Lower lobe of right lung (tissue), 2 donors: Measurements from ENCODE around the gene STPG3. TPM values are rescaled to one million over a fixed set of nuclear protein-coding genes. Genes with fewer than 3 reads are reported as not detected.

Experiments used
- ATAC-seq, 2 donors: fragments of 200-7000 bp; cut with Tn5 transposase; one replicate each; pipeline ENCODE4 v1.9.1; 2020 to 2022; ENCODE audit warnings: mild to moderate bottlenecking in 2 of 2, moderate library complexity in 2 of 2
- DNase-seq: peaks from one replicate; pipeline ENCODE4 v3.0.0-alpha.2; 2020
- H3K27ac ChIP-seq: fragments of 200-600 bp; one replicate; pipeline ENCODE4 v1.8.0; 2022
- H3K27me3 ChIP-seq: fragments of 200-600 bp; one replicate; pipeline ENCODE4 v1.8.0; 2022; ENCODE audit warnings: low read depth
- H3K36me3 ChIP-seq: fragments of 200-600 bp; one replicate; pipeline ENCODE4 v1.8.0; 2022; ENCODE audit warnings: mild to moderate bottlenecking
- H3K4me1 ChIP-seq: fragments of 200-600 bp; one replicate; pipeline ENCODE4 v1.8.0; 2022
- H3K4me3 ChIP-seq: fragments of 200-600 bp; one replicate; pipeline ENCODE4 v1.8.0; 2022; ENCODE audit warnings: mild to moderate bottlenecking
- H3K9me3 ChIP-seq: fragments of 200-600 bp; one replicate; pipeline ENCODE4 v1.8.0; 2022
- intact Hi-C: fragments of 100-400 bp; cut with DNase I; formaldehyde crosslinking; loops from one replicate; pipeline ENCODE4 v1.11.0; 2022
- total RNA-seq: library from RNA; stranded (reverse); fragmentation: NEBNext Ultra II Directional; extraction: Animal tissue kit (Norgen Biotek cat#: 25700); gene quantifications from one replicate; pipeline ENCODE4 v1.2.1, GENCODE V29; 2021
- TF ChIP-seq, protein P1 (sequence below): fragments of 200-600 bp; IDR thresholded peaks from one replicate; pipeline ENCODE4 v1.8.0; 2022; ENCODE audit warnings: antibody characterized with exemption, mild to moderate bottlenecking
- donor health status: DM: no; HTN: yes; CAD: no; lungs with severe emphysema.

Gene STPG3
- total RNA-seq, 1 donor from 2014 or later, result 0.38 TPM

- peak overlapping the region; percentile 51 for H3K4me3 ChIP-seq
- H3K27me3 ChIP-seq, result peaks cover 52% of the 10 kb centered on the region
- H3K27ac ChIP-seq, result peak overlapping the region; percentile 81
- ATAC-seq (peak; percentile 71 to 79), DNase-seq (no peak)
- no peaks in the 10 kb centered on the region for H3K36me3 ChIP-seq
- H3K9me3 ChIP-seq, result no peaks in the 10 kb centered on the region
- TF ChIP-seq, protein P1, sequence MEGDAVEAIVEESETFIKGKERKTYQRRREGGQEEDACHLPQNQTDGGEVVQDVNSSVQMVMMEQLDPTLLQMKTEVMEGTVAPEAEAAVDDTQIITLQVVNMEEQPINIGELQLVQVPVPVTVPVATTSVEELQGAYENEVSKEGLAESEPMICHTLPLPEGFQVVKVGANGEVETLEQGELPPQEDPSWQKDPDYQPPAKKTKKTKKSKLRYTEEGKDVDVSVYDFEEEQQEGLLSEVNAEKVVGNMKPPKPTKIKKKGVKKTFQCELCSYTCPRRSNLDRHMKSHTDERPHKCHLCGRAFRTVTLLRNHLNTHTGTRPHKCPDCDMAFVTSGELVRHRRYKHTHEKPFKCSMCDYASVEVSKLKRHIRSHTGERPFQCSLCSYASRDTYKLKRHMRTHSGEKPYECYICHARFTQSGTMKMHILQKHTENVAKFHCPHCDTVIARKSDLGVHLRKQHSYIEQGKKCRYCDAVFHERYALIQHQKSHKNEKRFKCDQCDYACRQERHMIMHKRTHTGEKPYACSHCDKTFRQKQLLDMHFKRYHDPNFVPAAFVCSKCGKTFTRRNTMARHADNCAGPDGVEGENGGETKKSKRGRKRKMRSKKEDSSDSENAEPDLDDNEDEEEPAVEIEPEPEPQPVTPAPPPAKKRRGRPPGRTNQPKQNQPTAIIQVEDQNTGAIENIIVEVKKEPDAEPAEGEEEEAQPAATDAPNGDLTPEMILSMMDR, result peak; percentile 45
- intact Hi-C loops, result no loop called here
- H3K4me1 ChIP-seq, result peaks cover 30% of the 10 kb centered on the region
Observed at GRCh38 chr9:137295238-137295811, 44.2 kb downstream of the STPG3 start.

DNA sequence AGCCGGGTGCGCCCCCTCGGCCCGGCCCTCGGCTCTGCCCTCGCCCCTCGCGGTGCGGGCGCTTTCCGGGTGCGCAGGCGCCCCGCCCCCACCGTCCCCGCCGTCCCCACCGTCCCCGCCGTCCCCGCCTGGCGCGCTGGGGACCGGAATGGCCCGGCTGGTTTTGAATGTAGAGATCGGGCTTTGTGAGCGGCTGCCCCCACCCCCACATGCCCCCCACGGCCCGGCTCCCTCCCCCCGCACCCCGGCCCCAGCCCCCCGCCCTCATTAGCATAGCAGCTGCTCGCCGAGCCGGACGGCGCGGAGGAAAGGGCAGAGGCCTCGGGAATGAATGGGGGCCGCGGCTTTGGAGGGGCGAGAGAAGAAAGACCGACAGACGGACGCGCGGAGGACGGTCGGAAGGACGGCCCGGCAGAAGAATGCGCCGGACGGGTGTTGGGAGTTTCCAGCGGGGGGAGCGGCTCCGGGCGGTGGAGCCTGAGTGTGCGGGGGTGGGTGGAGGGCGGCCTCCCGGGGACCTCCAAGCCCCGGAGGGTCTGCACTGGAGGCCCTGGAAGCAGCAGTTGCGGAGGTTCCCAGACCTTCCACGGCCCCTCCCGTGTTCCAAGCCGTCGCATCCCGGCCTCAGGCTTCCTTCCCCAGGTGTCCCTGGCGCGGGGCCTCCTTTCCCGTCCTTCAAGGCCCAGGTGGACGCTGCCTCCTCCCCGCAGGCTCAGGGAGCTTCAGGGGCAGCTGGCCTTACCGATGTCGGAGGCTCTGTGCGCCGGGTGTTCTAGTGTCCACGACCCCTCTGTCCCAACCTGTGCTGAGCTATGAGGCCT is 45.0 kb downstream of the STPG3 start:
- peak overlapping the region; percentile 51 for H3K4me3 ChIP-seq
- H3K36me3 ChIP-seq, result no peaks in the 10 kb centered on the region
- peaks cover 54% of the 10 kb centered on the region for H3K27me3 ChIP-seq
- intact Hi-C loops, result no loop called here
- no peak for ATAC-seq
- TF ChIP-seq, protein P1, result no peak
- H3K9me3 ChIP-seq, result no peaks in the 10 kb centered on the region
- H3K27ac ChIP-seq, result peak overlapping the region; percentile 81
- peaks cover 37% of the 10 kb centered on the region for H3K4me1 ChIP-seq
- DNase-seq, result no peak

DNA sequence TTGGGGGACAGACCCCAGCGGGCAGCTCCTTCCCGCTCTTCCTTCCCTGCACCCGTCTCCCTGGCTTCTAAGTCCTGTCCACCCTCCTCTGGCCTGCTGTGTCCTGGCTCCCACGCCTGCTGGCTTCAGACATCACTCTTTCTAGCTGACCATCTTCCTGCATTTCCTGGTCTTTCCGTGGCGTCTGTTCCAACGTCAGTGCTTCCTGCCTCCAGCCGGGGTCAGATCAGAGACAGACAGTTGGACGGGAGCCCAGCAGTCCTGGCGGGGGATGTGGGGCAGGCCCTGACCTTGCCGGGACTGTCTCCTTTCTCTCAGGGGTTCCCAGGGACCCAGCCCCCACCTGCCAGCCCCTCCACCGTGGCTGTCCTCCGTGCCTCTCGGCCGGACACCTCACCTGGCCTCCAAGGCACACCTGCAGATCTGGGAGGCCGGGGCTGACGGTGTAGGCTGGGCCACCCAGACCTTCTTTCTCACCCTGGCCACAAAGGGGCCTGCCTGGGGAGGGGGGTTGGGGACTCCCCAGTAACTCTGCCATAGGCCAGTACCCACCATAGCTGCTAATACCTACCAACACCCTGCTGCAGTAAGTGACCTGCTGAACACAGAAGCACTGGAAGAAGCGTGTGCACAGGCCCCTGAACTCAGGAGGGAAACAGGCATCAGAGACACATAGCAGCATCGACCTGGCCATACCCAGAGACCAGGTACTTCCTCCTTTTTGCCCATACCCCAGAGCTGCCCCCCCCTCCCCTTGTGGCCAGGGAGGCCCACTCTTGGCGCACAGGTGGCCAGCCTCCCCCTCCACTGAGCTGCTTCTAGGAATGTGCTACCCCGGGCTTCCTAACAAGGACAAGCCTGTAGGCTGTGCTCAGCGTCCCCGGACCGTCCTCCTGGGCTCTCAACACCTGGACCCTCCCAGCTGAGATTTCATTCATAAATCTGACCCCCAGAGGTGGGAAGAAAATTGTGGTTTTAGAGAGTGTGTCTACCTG is 45.9 kb downstream of the STPG3 start:
- intact Hi-C loops, result no loop called here

GRCh38 chr9:137297966-137298365 is 46.9 kb downstream of the STPG3 start:
- H3K36me3 ChIP-seq, result no peaks in the 10 kb centered on the region
- no peaks in the 10 kb centered on the region for H3K9me3 ChIP-seq
- peaks cover 42% of the 10 kb centered on the region for H3K4me1 ChIP-seq
- peak overlapping the region; percentile 73 for H3K27ac ChIP-seq
- H3K27me3 ChIP-seq, result peaks cover 51% of the 10 kb centered on the region
- H3K4me3 ChIP-seq, result peak overlapping the region; percentile 63
- DNase-seq (no peak), ATAC-seq (no peak)
- TF ChIP-seq, protein P1, result no peak
- intact Hi-C loops, result no loop called here

More for the DNA sequence above, 45.9 kb downstream of the STPG3 start:
- no peaks in the 10 kb centered on the region for H3K36me3 ChIP-seq
- H3K4me3 ChIP-seq, result peak overlapping the region; percentile 51
- ATAC-seq (no peak), DNase-seq (no peak)
- H3K27me3 ChIP-seq, result peaks cover 54% of the 10 kb centered on the region
- TF ChIP-seq, protein P1, result no peak
- H3K4me1 ChIP-seq, result peaks cover 37% of the 10 kb centered on the region
- no peaks in the 10 kb centered on the region for H3K9me3 ChIP-seq
- H3K27ac ChIP-seq, result peak overlapping the region; percentile 81
